NCI-H1105 (cell line): ENCODE results near the gene GNG12.
"Not testable (repeated sequence)": the region's sequence is repeated elsewhere in the genome, so short reads cannot be mapped to it uniquely, and the experiment has no call there.

Experiments
- DNase-seq: peaks from one replicate; lab custom pipeline; 2025; lab: John Stamatoyannopoulos, UW

Gene GNG12

GRCh38 chr1:67680486-67680885, 152.8 kb downstream of the GNG12 start:
- DNase-seq: no peak

- no peak for DNase-seq
Observed at GRCh38 chr1:67679691-67680090, 153.6 kb downstream of the GNG12 start.

- no peak for DNase-seq
Observed at GRCh38 chr1:67677930-67678329, 155.3 kb downstream of the GNG12 start.

- DNase-seq: no peak
Observed at GRCh38 chr1:67677408-67677807, 155.9 kb downstream of the GNG12 start.

- DNase-seq: no peak
Observed at GRCh38 chr1:67676946-67677345, 156.3 kb downstream of the GNG12 start.

GRCh38 chr1:67676287-67676686, 157.0 kb downstream of the GNG12 start:
- no peak for DNase-seq

- DNase-seq: no peak
Observed at GRCh38 chr1:67675800-67676199, 157.5 kb downstream of the GNG12 start.

GRCh38 chr1:67674260-67675011, 158.8 kb downstream of the GNG12 start:
- peak; percentile 68 for DNase-seq

GRCh38 chr1:67673468-67674201, 159.6 kb downstream of the GNG12 start:
- no peak for DNase-seq

- DNase-seq: no peak
Observed at GRCh38 chr1:67672260-67672803, 160.9 kb downstream of the GNG12 start.

- no peak for DNase-seq
Observed at GRCh38 chr1:67668660-67669059, 164.6 kb downstream of the GNG12 start.

GRCh38 chr1:67666636-67667035, 166.6 kb downstream of the GNG12 start:
- DNase-seq: no peak

- not testable (repeated sequence) for DNase-seq
Observed at GRCh38 chr1:67665307-67665706, 168.0 kb downstream of the GNG12 start.

GRCh38 chr1:67664048-67664447, 169.2 kb downstream of the GNG12 start:
- no peak for DNase-seq

GRCh38 chr1:67662884-67663283, 170.4 kb downstream of the GNG12 start:
- no peak for DNase-seq

GRCh38 chr1:67659229-67659628, 174.0 kb downstream of the GNG12 start:
- DNase-seq: no peak

GRCh38 chr1:67657152-67657551, 176.1 kb downstream of the GNG12 start:
- DNase-seq: not testable (repeated sequence)

- DNase-seq: no peak
Observed at GRCh38 chr1:67655581-67655980, 177.7 kb downstream of the GNG12 start.

- no peak for DNase-seq
Observed at GRCh38 chr1:67653304-67653703, 180.0 kb downstream of the GNG12 start.

- DNase-seq: no peak
Observed at GRCh38 chr1:67652800-67653199, 180.5 kb downstream of the GNG12 start.
